NCI-H524 (cell line): ENCODE data around the gene SLC4A7.
A peak's percentile ranks its signal among the peaks of the same experiment; 100 is the strongest.
"Not testable (repeated sequence)": the region's sequence is repeated elsewhere in the genome, so short reads cannot be mapped to it uniquely, and the experiment has no call there.

ENCODE experiments used
- DNase-seq, 2 experiments: peaks; one replicate each; lab custom pipeline; 2025; lab: John Stamatoyannopoulos, UW

Gene SLC4A7

DNA sequence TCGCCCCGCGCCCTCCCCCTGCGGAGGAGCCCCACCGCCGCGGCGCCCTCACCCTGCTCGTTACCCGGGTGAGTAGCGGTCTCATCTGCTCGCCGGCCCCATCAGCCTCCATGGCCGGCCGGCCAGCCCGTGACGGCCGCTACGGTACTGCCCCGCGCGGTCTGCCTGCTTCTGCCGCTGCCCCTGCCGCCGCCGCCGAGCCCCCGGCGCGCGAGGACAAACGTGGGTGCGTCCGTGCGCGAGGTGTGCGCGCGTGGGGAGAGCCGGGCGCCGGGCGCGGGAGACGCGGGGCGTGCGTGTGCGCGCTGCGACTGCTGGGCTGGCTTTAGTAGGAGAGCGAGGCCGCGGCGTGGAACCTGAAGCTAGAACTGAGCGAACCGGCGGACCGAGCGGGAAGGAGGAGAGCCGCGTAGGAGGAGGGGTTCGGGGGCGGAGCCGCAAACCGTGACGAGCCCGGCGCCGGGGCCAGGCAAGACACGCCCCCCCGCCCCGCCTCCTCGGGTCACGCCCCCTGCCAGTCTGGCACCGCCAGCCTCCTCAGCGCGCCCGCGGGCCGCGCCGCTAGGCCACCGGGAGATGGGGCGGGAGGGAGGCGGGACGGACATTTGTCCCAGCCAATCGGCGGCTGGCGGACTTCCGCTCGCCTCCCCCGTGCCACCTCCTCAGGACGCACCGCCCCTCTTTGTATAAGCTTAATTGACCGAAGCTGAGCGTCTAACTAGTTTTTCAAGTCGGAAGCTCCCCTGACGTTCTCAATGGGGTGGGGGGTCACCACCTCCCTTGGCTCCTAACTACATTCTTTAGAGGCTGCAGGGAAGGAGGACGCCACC is at the start of gene SLC4A7:
TSS of gene SLC4A7 (minus strand) at position 370 of the 830 bp plus-strand sequence. CDS start at position 112, 258 bp downstream.
- DNase-seq: peak; percentile 91 to 92

DNA sequence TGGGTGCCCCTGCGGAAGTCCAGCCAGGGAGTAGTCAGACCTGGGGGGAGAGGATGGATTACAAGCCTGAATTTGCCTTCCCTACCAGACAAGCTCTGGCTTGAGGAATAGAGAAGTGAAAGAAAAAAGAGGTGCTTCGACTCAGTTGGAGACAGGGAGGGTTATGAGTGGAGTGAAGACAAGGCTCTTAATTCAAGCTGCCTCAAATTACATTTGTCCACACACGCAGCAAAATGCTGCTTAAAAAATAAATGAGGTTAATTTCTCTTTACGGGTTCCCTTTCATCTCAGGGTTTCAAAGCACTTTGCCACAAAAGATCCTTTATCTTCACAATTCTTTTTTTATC is 49.0 kb upstream of the SLC4A7 start:
- no peak for DNase-seq

DNA sequence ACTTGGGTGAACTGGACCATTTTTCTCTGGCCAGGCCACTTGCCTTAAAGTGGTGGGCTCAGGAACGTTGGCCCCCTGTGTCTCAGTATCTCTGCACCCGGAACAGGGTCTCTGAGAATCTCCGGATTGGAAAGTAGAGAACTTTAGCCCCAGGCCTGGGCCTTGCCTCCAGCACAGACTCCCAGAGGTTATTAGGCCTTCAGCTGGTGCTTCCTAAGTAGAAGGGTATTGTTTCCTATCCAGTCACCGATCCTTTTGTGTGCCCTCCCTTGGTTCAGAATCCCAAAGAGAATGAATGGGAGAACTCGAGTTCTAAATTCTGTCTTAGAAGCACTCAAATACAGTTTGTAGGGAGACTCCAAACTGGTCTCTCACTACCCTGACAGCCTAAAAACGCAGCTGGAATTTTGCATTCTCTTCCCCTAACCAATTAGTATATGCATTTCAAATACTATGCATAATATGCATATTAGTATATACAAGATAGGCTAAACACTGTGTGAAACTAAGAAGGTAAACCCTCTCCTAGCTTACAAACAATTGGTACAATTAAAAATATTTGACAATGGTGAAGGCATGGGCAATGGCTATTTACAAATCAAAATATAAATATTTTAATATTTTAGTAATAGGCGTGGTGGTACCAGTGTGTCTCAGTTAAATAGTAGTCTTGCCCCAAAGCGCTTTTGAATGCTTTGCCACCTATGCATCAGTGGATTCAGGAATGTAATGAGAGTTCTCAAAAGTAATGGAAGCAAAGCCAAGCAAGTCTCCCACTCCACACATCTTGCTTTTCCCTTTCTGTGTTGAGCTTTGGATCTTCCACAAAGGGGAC is 48.5 kb upstream of the SLC4A7 start:
- no peak for DNase-seq

DNA sequence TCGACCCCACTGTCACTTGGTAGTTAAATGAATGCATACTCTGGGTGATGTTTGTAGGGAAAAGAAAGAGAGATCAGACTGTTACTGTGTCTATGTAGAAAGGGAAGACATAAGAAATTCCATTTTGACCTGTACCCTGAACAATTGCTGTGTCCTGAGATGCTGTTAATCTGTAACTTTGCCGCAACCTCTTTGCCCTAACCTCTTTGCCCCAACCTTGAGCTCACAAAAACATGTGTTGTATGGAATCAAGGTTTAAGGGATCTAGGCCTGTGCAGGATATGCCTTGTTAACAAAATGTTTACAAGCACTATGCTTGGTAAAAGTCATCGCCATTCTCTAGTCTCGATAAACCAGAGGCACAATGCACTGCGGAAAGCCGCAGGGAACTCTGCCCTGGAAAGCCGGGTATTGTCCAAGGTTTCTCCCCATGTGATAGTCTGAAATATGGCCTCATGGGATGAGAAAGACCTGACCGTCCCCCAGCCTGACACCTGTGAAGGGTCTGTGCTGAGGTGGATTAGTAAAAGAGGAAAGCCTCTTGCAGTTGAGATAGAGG is 47.1 kb upstream of the SLC4A7 start:
- not testable (repeated sequence) for DNase-seq

DNA sequence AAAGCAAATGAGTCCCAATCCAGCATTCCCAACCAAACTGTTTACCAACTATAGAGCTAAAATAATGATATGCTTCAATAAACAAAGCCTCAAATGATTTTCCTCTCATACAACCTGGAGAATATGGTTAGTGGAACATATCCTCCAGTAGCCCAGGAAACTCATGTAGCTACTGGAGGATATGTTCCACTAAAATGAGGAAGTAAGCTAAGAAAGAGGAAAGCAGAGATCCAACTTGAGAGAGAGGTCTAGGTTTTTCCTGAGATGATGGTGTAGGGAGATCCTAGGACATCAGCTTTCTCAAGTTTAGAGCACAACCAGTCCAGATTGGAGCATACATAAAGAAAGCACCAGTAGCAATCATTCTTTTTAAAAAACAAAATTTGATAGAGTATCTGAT is 44.6 kb upstream of the SLC4A7 start:
- DNase-seq: no peak

DNA sequence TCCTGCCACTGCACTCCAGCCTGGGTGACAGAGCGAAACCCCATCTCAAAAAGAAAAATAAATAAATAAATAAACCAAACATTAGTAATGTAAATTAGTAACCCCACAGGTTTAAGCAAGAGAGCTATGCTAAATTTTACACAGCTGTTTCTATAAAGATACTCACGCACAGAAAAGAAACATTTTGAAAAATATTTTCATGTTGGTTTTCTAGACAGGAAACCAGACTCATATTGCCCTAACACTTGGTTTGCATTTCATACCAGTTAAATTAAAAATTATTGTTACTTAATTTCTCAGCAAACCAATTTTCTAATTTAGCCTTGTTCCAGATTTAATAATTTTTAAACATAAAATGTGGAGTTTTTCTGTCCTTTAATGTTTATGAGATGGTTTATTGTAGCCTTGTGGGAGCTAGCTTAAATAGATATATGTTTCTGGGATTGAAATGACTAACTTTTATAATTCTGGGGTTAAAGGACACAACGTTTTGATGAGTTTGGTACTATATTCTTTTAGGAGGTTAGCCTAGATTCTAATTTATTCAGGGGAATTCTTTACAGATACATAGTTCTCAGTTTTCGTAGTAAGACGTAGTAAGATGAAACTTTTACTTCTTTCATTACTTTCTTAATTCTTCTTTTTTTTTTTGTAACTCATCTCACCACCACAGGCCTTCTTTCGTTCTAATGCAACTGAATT is 42.6 kb upstream of the SLC4A7 start:
- DNase-seq: no peak

DNA sequence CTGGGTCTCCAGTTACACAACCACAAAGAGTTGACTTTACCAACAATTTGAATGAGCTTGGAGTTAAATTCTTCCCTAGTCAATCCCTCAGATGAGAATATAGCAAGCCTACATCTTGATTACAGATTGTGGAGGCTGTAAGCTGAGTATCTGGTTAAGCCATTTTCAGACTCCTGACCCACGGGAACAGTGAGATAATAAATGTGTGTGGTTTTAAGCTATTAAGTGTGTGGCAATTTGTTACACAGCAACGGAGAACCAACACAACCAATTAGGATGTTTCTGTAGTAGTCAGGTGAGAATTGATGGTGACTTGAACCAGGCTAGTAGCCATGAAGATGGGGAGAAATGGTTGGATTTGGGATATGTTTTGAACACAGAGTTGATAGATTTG is 37.7 kb upstream of the SLC4A7 start:
- DNase-seq: no peak

DNA sequence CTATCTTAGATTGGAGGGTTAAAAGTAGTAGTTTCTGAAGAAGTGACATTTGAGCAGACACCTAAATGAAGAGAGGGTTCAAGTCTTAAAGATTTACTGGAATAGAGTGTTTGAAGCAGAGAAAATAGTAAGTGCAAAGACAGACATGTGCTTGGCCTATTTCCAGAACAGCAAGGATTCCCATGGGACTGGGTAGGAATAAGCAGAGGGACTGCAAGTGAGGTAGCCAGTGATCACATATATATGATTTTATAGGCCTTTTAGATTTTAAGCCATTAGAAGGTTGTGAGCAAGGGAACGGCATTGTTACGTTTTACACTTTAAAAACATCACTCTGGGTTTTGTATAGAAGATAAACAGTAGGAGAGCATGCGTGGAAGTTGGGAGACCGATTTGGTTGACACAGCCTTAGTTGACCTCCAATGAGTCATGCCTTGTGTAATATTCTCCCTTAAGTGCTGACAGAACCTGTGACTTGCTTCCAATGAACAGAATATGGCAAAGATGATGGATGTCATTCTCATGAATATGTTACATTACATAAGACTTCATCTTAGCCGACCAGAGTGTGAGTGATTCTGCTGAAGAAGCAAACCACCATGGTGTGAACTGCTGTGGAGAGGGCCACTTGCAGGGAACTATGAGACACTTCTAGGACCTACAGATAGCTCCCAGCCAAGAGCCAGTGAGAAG is 37.1 kb upstream of the SLC4A7 start:
- no peak for DNase-seq

DNA sequence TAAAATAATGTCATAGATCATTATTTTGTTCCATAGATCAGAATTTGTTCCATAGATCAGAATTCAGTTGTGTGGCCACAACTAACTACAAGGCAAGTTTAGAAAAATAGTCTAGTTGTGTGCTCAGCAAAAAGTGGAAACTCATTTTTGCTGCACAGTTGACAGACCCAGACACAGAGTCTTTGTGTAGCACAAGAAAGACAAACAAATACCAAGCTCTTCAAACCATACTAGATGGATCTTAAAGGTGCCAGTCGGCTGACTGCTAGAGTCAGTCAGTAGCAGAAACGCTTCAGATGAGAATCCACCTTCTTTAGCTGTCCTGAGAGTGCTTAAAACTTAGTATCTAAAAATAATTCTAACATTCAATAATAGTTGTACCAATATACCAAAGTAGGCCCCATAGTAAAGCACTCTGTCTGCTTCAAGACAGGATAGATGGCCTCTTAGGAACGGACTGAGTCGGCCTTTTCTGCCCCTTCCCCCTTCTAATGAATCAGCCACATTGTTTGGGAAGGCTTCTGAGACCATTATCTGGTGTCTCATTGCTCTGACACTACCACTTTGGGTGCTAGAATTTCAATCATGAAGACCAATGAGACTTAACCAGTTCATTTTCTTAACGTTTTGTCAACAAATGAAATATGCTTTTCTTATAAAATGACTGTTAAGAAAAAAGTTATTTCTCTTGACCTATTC is 27.7 kb upstream of the SLC4A7 start:
- no peak for DNase-seq

DNA sequence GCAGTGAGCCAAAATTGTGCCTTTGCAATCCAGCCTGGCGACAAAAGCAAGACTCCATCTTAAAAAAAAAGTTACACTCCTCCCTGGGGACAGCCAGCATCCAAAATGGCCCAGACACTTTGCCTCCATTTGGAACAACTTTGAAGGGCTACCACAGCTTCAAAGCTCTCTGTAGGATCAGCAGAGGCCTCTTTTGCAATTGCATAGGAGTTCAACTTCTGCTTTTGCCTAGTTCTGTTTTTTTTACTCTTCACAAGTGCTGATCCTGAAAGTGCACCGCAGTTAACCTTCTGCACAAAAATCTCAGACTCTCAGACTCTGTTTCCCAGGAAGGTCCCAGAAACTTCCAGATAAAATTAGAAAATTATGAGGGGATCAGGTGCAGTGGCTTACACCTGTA is 25.2 kb upstream of the SLC4A7 start:
- DNase-seq: no peak

DNA sequence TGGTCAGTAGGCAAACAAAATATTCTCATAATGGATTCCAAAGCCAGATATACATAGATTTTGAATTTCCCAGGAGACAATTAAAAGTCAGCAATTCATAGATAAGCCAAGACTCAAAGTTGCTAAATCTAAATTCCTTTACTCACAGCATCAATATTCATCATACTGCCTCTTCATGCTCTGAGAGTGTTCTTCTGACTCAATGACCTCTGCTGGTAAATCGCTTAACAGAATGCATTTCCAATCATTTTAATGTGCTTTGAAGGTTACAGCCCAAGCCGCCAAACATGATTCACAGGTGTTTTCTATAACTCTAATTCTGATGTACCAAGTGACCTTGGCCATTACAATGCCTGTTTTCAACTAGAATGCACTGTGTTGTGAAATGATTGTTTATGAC is 24.2 kb upstream of the SLC4A7 start:
- DNase-seq: no peak

DNA sequence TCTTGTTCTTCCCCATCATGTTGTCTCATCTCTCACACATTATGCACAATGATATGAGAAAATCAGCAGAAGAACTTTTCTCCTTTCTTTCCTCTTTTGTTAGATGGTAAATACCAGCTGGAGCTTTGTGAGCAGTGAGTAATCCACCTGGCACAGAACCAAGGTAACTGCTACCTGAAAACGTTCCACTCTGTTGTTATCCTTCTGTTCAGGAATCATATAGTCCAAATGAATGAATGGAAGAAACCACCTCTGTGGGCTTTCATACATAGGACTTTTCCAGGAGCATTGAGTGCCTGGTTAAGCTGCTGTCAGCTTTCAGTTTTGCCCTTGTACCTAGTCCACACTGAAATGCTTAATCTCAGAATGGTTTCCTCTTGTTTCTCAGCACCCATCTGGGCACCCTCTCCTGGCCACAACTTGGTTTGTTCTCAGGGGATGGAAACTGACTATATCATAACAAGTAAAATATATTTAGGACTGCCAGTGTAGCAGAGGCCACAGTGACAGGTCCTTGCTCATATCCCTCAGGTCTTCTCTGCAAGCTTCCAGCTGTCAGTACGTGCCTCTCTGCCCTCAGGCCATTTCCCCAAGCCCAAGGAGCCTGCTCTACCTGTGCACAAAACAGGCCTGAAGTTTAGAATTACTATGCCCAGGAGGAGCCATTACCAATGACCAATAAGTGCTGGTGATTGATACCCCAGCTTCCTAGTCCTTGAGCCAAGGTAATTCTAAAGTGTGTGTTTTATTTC is 23.5 kb upstream of the SLC4A7 start:
- no peak for DNase-seq

DNA sequence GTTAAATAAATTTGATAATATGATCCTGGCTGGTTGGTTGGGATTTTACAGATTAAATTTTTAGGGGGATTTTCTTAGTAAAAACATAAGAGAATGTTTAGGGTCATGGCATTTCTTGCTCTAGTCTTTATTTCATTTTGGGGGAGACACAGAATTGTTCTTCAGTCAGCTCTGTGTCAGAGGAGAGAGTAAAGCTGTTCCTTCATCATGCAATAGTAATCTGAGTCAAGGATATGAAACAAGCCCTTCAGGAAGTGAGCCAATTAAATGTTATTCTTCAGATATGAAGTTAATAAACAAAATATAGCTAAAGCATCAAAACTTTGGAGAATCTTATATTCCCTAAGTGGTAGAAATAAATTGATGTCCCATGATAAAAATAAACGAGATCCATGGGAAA is 22.9 kb upstream of the SLC4A7 start:
- no peak for DNase-seq

DNA sequence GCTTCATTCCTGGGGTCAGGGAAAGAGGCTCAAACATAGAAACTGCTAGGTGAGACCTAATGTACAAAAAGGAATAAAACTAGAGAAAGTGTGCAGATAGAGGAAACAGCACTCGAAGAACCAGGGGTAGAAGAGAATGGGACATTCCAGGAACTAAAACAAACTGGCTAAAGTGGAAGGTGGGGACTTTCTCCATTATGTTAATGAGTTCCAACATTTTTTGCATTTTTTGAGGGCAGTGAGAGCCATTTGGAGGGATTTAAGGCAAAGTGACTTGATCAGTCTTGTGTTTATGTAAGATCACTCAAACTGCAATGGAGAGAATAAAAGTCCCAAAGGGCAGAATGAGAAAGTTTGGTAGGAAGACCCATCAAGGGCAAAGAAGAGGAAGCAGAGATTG is 20.6 kb upstream of the SLC4A7 start:
- no peak for DNase-seq

DNA sequence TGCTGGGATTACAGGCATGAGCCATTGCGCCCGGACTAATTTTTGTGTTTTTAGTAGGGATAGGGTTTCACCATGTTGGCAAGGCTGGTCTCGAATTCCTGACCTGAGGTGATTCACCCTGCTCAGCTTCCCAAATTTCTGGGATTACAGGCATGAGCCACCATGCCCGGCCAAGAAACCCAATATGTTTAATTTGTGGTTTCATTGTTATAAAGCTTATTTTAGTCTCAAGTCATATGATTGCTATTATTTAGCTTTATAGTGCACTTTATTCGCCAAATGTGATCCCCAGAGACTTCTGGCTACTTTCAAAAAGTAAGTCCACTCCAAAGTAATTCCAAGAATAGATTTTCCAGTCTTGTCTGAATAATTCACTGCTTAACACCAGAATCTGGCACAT is 19.3 kb upstream of the SLC4A7 start:
- DNase-seq: no peak

DNA sequence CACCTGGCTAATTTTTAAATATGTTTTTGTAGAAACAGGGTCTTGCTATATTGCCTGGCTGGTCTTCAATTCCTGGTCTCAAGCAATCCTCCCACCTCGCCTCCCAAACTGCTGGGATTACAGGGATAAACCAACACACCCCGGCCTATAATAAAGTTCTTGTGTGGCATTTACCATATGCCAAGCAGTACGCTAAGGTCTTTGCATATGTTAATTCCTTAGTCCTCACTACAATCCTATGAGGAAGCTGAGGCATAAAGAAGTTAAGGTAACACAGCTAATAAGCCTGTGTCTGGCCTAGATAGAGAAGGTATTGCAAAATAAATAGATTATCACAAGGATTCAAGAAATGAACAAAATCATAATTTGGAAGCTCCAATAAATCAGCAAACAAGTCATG is 17.6 kb upstream of the SLC4A7 start:
- DNase-seq: peak in 1 of 2 experiments; percentile 7

DNA sequence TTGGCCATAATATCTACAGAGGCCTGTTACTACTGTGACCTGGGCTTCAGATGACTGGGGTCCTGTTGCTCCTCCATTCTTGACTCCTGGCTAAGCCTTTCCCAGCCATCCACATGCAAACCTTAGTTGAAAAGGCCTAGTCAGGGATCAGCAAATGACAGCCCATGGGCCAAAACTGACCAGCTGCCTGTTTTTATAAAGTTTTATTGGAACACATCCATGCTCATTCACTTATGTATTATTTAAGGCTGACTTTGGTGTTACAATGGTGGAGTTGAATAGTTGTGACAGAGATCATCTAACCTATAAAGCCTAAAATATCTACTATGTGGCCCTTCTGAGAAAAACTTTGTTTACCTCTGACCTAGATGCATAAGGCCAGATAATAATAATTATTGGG is 16.8 kb upstream of the SLC4A7 start:
- no peak for DNase-seq

DNA sequence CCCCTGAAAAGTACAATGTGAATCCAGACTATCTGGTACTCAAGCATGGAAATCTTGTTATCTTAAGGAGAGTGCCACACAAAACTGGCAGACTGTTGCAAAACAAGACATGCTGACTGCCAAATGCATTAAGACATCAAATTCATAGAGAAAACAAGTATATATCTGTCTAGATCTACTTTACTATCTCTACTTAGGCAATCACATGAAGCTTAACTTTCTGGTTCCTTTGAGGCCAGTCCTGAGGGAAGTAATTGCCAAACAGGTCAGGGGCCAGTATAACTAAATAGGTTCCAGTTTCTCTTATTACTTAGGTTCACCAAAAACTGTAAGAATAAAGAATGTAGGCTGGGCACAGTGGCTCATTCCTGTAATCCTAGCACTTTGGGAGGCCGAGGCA is 15.9 kb upstream of the SLC4A7 start:
- DNase-seq: no peak

DNA sequence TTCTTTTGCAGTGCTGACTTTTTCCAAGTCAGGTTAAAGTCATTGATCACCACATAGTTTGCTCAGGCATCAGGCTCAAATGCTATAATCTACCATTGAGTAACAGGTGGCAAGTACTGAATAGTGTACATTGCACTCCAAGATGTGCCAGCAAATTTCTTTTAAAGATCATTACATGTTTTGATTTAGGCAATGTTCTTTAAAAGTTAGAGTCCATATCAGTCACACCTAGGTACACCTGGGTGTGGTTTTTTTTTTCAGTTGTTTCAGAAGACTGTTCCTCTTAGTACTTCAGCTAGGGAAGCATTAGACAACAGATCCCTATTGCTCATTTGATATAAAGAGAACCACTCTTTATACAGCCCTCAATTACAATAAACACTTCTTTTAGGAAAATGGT is 10.6 kb upstream of the SLC4A7 start:
- DNase-seq: no peak

DNA sequence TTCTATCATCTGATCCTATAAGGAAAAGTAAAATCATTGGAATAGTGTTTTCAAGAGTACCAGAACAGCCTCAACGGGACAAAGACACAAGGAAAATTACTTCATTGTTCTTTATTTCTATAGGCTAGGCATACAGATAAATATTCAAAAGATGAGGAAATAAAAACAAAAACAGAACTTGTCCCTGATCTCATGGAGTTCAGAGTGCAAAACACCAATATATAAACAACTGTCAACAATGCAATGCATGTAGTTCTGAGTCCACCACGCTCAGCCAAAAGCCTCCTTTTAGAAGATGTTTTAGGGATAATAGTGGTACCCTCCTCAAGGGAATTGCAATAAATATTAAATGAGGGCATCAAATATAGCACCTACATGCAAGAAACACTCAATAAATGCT is 4.6 kb upstream of the SLC4A7 start:
- DNase-seq: no peak

DNA sequence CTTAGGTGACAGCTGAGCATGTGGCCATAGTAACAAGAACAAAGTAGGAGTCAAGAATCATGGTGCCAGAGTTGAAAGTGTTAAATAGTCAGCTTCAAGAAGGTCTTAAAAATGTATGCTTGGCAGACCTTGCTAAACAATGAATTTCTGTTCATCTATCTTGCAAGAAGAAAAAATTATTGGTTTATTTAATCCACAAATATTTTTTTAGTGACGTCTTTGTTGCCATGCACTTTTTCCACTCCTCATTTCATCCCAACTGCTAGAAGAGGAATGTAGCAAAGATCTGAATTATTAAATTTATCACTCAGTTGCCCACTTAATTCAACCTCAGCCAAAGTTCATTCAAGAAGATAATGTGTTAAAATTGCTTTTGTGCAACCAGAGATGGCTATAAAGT is 3.2 kb upstream of the SLC4A7 start:
- DNase-seq: no peak
